HG02943 (cell line): ENCODE results near the gene KBTBD12.

Source experiments
- ATAC-seq: cut with Tn5 transposase; IDR thresholded peaks from one replicate; pipeline ENCODE4 v1.9.1; 2021; ENCODE audit warnings: mild to moderate bottlenecking, low read depth, moderate library complexity; ENCODE audit not compliant: unreplicated experiment

The KBTBD12 gene

GRCh38 chr3:127949446-127950055 lies 34.5 kb downstream of the KBTBD12 start:
- no peak for ATAC-seq

GRCh38 chr3:127951276-127951675 lies 36.2 kb downstream of the KBTBD12 start:
- no peak for ATAC-seq

GRCh38 chr3:127953091-127954035 lies 38.3 kb downstream of the KBTBD12 start:
- no peak for ATAC-seq

GRCh38 chr3:127954640-127955039 lies 39.6 kb downstream of the KBTBD12 start:
- ATAC-seq = no peak

GRCh38 chr3:127955728-127956127 lies 40.7 kb downstream of the KBTBD12 start:
- no peak for ATAC-seq

GRCh38 chr3:127959041-127959440 lies 44.0 kb downstream of the KBTBD12 start:
- no peak for ATAC-seq

- no peak for ATAC-seq
Measured at GRCh38 chr3:127959873-127960272, 44.8 kb downstream of the KBTBD12 start.

- ATAC-seq = no peak
Measured at GRCh38 chr3:127960421-127960965, 45.5 kb downstream of the KBTBD12 start.

GRCh38 chr3:127961124-127961523 lies 46.1 kb downstream of the KBTBD12 start:
- ATAC-seq = no peak

GRCh38 chr3:127961963-127962362 lies 46.9 kb downstream of the KBTBD12 start:
- ATAC-seq = no peak

GRCh38 chr3:127962937-127963336 lies 47.9 kb downstream of the KBTBD12 start:
- ATAC-seq = no peak

GRCh38 chr3:127964053-127964452 lies 49.0 kb downstream of the KBTBD12 start:
- ATAC-seq = no peak

- ATAC-seq = no peak
Measured at GRCh38 chr3:127964816-127965215, 49.8 kb downstream of the KBTBD12 start.

GRCh38 chr3:127967316-127967715 lies 52.3 kb downstream of the KBTBD12 start:
- ATAC-seq = no peak

GRCh38 chr3:127970966-127971592 lies 56.0 kb downstream of the KBTBD12 start:
- ATAC-seq = no peak

GRCh38 chr3:127974226-127974625 lies 59.2 kb downstream of the KBTBD12 start:
- no peak for ATAC-seq

- ATAC-seq = no peak
Measured at GRCh38 chr3:127975153-127976029, 60.4 kb downstream of the KBTBD12 start.

GRCh38 chr3:127978636-127979035 lies 63.6 kb downstream of the KBTBD12 start:
- ATAC-seq = no peak

- ATAC-seq = no peak
Measured at GRCh38 chr3:127979473-127979872, 64.4 kb downstream of the KBTBD12 start.

- no peak for ATAC-seq
Measured at GRCh38 chr3:127981097-127981496, 66.1 kb downstream of the KBTBD12 start.
